ENCODE data around the gene HOXA9. TPM values are rescaled to one million over a fixed set of nuclear protein-coding genes. Genes with fewer than 3 reads are reported as not detected.

Gene HOXA9
- total RNA-seq, 1 donor from 2014 or later: not detected

GRCh38 chr7:27182285-27182841 is 17.0 kb upstream of the HOXA9 start:
- intact Hi-C loops (cut with micrococcal nuclease): no loop called here
- no peak overlapping the region for H3K27ac Mint-ChIP-seq
- no peaks in the 10 kb centered on the region for H3K36me3 Mint-ChIP-seq (ENCODE audit: low read depth)
- DNase-seq (ENCODE audit: low spot score): no peak
- no peak overlapping the region for H3K4me3 Mint-ChIP-seq
- peaks cover 9% of the 10 kb centered on the region for H3K4me1 Mint-ChIP-seq (ENCODE audit: low read depth)
- H3K9me3 Mint-ChIP-seq: no peaks in the 10 kb centered on the region
- H3K27me3 Mint-ChIP-seq (ENCODE audit: insufficient read depth): peaks cover 83% of the 10 kb centered on the region

DNA sequence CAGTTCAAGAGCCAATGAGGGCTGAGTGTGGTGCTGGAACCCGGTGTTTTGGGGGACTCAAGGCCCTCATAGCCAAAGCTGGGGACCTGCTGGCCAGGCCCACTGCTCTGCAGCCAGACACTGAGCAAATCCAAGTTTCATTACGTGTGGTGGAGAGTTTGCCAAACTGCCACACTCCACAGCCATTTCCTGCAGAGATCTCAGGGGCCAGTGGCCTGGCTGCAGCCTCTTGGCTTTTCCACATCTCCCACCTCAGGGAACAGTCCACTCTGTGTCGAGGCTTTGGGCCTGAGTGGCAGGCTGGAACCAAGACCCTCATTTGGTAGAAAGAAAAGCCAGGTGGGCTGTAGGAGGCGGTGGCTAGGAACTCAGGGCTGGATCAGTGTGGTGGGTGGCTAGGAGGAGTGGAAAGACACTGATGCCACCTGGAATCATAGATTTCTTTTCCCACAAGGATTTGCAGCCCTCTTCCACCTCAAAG is 16.5 kb upstream of the HOXA9 start:
- no peaks in the 10 kb centered on the region for H3K9me3 Mint-ChIP-seq
- intact Hi-C loops (cut with micrococcal nuclease): no loop called here
- no peak for DNase-seq (ENCODE audit: low spot score)
- H3K36me3 Mint-ChIP-seq (ENCODE audit: low read depth): no peaks in the 10 kb centered on the region
- H3K27me3 Mint-ChIP-seq (ENCODE audit: insufficient read depth): peaks cover 79% of the 10 kb centered on the region
- no peak overlapping the region for H3K4me3 Mint-ChIP-seq
- no peak overlapping the region for H3K27ac Mint-ChIP-seq
- H3K4me1 Mint-ChIP-seq (ENCODE audit: low read depth): peaks cover 9% of the 10 kb centered on the region

DNA sequence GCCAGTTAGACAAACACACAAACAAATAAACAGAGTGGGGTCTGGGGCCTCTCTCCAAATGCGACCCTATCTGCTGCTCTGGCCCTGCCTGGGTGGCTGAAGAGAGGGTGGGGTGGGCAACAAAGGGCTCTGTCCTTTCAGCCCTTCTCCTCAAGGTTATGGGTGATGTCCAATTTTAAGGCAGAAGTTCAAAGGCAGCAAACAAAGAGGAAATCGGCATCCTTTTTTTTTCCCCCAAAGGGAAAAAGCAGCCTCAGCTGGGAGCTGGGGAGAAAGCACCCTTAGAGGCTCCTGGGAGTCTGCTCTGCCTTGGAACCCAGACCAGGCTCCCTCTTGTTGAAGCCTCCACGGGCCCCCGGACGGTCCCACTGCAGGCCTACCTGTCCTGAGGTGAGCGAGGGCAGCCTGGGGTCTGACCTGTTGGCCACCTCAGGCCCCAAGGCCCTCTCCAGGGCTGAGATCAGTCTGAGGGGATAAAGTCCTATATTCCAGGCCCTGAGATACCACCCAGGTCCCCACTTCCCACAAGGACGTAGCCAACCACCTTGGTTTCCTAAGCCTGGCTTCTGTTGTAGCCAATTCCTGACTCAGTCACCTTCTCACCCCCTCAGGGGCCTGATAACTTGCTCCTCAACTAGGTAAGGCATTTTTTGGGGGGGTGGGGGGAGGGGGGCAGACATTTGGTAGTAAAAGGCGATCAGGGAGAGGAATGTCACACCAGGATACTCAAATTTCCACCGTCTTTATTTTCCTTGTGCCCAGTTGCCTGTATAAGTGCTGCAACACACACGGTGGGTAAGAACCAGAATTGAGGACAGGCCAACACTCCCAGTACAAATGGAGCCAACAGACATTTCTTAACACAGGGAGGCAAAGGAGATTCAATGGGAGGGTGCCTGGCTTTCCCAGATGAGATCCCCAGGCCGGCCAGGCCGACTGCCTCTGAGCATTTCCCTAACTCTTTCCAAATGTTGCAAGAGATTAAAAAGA is 15.4 kb upstream of the HOXA9 start:
- intact Hi-C loops (cut with micrococcal nuclease): no loop called here
- H3K36me3 Mint-ChIP-seq (ENCODE audit: low read depth): no peaks in the 10 kb centered on the region
- peaks cover 69% of the 10 kb centered on the region for H3K27me3 Mint-ChIP-seq (ENCODE audit: insufficient read depth)
- no peaks in the 10 kb centered on the region for H3K9me3 Mint-ChIP-seq
- DNase-seq (ENCODE audit: low spot score): no peak
- H3K4me3 Mint-ChIP-seq: no peak overlapping the region
- no peak overlapping the region for H3K27ac Mint-ChIP-seq
- peaks cover 9% of the 10 kb centered on the region for H3K4me1 Mint-ChIP-seq (ENCODE audit: low read depth)

GRCh38 chr7:27179503-27180430 is 14.4 kb upstream of the HOXA9 start:
- Mint-ChIP-seq H3K9me3 (no peaks in the 10 kb centered on the region), H3K36me3 (ENCODE audit: low read depth) (no peaks in the 10 kb centered on the region), H3K4me1 (ENCODE audit: low read depth) (peaks cover 9% of the 10 kb centered on the region), H3K27me3 (ENCODE audit: insufficient read depth) (peaks cover 66% of the 10 kb centered on the region), H3K4me3 (no peak overlapping the region), H3K27ac (no peak overlapping the region)
- intact Hi-C loops (cut with micrococcal nuclease): no loop called here
- peak; percentile 33 for DNase-seq (ENCODE audit: low spot score)

DNA sequence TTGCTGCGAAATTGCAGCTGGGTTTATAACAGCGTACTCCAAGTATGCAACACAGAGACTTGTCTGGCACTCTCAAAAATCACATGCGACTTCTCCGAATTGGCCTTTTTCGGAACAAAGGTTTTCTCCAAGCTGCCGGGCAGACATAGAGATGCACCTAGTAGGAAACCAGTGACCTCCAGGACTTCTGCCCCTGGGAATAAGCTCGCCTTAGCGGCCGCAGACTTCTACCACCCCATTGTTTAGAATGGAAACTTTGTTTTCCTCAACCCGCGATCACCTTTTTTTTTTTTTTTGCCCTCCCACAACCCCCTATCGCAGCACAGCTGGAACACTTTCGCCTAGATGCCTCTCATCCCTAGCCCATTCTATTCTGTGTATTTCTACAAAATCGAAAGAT is 13.7 kb upstream of the HOXA9 start:
- Mint-ChIP-seq H3K4me1 (ENCODE audit: low read depth) (peaks cover 9% of the 10 kb centered on the region), H3K36me3 (ENCODE audit: low read depth) (no peaks in the 10 kb centered on the region), H3K27me3 (ENCODE audit: insufficient read depth) (peaks cover 66% of the 10 kb centered on the region), H3K9me3 (no peaks in the 10 kb centered on the region), H3K27ac (no peak overlapping the region), H3K4me3 (no peak overlapping the region)
- intact Hi-C loops (cut with micrococcal nuclease): no loop called here
- DNase-seq (ENCODE audit: low spot score): no peak

DNA sequence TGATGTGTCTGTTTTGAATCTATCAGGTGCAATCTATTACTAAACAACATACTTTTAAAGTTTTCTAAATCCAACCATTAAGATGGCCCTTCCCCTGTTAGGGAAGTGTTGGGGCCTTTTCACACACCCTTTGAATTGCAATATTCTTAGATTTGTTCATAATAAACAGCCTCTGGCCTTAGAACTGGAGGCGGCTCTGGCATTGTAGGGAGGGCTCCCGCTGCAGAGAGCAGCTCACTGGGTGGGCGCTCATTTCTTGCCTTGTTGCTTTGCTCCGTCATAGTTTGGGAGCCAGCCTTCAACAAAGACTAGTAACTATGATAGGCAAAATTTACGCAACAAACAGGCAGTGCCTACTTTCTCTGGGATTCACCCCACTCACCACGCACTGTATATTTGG is 13.0 kb upstream of the HOXA9 start:
- no peak for DNase-seq (ENCODE audit: low spot score)
- intact Hi-C loops (cut with micrococcal nuclease): no loop called here
- no peaks in the 10 kb centered on the region for H3K36me3 Mint-ChIP-seq (ENCODE audit: low read depth)
- H3K4me1 Mint-ChIP-seq (ENCODE audit: low read depth): peaks cover 9% of the 10 kb centered on the region
- no peak overlapping the region for H3K4me3 Mint-ChIP-seq
- H3K27ac Mint-ChIP-seq: no peak overlapping the region
- peaks cover 59% of the 10 kb centered on the region for H3K27me3 Mint-ChIP-seq (ENCODE audit: insufficient read depth)
- H3K9me3 Mint-ChIP-seq: no peaks in the 10 kb centered on the region

DNA sequence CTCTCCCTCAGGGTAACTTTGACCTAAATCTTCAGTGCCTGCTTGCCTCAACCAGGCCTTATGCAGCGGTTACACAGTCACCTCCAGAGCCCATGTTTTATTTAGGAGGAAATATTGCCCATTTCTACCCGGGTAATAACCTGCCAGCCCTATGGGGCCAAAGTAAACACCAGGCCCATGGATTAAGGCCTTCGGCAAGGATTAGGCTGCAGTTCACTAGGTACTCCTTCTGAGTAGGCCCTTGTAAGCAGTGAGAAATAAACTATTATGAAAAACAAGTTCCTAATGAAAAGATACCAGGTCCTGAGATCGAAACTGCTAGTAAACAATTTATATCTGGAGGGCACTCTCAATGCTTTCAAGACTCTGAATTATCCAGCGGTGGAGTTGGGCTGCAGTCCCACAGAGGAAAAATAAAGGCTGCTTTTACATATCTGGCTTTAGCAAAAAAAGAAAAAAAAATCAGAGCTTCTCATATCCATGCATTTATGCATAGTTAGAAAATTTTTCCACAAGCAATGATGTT is 12.5 kb upstream of the HOXA9 start:
- no peak for DNase-seq (ENCODE audit: low spot score)
- Mint-ChIP-seq H3K4me3 (no peak overlapping the region), H3K36me3 (ENCODE audit: low read depth) (no peaks in the 10 kb centered on the region), H3K27me3 (ENCODE audit: insufficient read depth) (peaks cover 56% of the 10 kb centered on the region), H3K9me3 (no peaks in the 10 kb centered on the region), H3K27ac (no peak overlapping the region), H3K4me1 (ENCODE audit: low read depth) (peaks cover 9% of the 10 kb centered on the region)
- intact Hi-C loops (cut with micrococcal nuclease): no loop called here

GRCh38 chr7:27176962-27177794 is 11.8 kb upstream of the HOXA9 start:
- Mint-ChIP-seq H3K4me1 (ENCODE audit: low read depth) (peaks cover 12% of the 10 kb centered on the region), H3K4me3 (no peak overlapping the region)

DNA sequence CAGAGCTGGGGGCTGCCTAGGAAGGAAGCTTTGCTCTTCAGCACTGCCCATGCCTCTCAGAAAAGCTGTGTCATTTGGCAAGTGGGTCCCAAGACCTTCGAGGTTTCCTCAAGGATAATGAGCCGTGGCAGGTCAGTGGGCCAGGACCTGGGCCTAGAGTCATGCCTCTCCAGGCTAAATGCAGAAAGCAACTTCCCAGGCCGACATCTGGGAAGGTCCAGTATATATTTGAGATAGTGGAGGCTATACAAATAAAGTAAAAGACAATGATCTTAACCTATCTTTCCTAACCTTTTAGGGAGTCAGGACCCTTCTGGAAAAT is 11.1 kb upstream of the HOXA9 start:
- H3K36me3 Mint-ChIP-seq (ENCODE audit: low read depth): peaks cover 2% of the 10 kb centered on the region
- no peak for DNase-seq (ENCODE audit: low spot score)
- H3K27ac Mint-ChIP-seq: no peak overlapping the region
- intact Hi-C loops (cut with micrococcal nuclease): no loop called here
- no peaks in the 10 kb centered on the region for H3K9me3 Mint-ChIP-seq
- peaks cover 17% of the 10 kb centered on the region for H3K4me1 Mint-ChIP-seq (ENCODE audit: low read depth)
- H3K4me3 Mint-ChIP-seq: no peak overlapping the region
- peaks cover 61% of the 10 kb centered on the region for H3K27me3 Mint-ChIP-seq (ENCODE audit: insufficient read depth)

More at GRCh38 chr7:27176962-27177794, 11.8 kb upstream of the HOXA9 start:
- intact Hi-C loops (cut with micrococcal nuclease): no loop called here
- Mint-ChIP-seq H3K27ac (no peak overlapping the region), H3K9me3 (no peaks in the 10 kb centered on the region), H3K27me3 (ENCODE audit: insufficient read depth) (peaks cover 56% of the 10 kb centered on the region), H3K36me3 (ENCODE audit: low read depth) (no peaks in the 10 kb centered on the region)
- DNase-seq (ENCODE audit: low spot score): no peak

- peaks cover 60% of the 10 kb centered on the region for H3K27me3 Mint-ChIP-seq (ENCODE audit: insufficient read depth)
- no peak overlapping the region for H3K27ac Mint-ChIP-seq
- no peak for DNase-seq (ENCODE audit: low spot score)
- H3K9me3 Mint-ChIP-seq: no peaks in the 10 kb centered on the region
- H3K4me3 Mint-ChIP-seq: no peak overlapping the region
- H3K4me1 Mint-ChIP-seq (ENCODE audit: low read depth): peaks cover 17% of the 10 kb centered on the region
- intact Hi-C loops (cut with micrococcal nuclease): no loop called here
- H3K36me3 Mint-ChIP-seq (ENCODE audit: low read depth): peaks cover 2% of the 10 kb centered on the region
Observed at GRCh38 chr7:27175626-27176523, 10.5 kb upstream of the HOXA9 start.

- intact Hi-C loops (cut with micrococcal nuclease): loop anchor here (1.0 kb wide), 1 partner anchor 9 kb away; no protein-coding TSS in a partner anchor
- DNase-seq (ENCODE audit: low spot score): no peak
- Mint-ChIP-seq H3K27ac (peak overlapping the region; percentile 29), H3K36me3 (ENCODE audit: low read depth) (peaks cover 2% of the 10 kb centered on the region), H3K4me3 (no peak overlapping the region), H3K27me3 (ENCODE audit: insufficient read depth) (peaks cover 62% of the 10 kb centered on the region), H3K4me1 (ENCODE audit: low read depth) (peaks cover 17% of the 10 kb centered on the region), H3K9me3 (no peaks in the 10 kb centered on the region)
Observed at GRCh38 chr7:27174874-27175625, 9.7 kb upstream of the HOXA9 start.

Data from activated T-helper 1 cell treated with anti-CD3 and anti-CD28 coated beads, Interleukin-12 subunit alpha, Interleukin-12 subunit beta, Interleukin-2, Interleukin-4 antibody, amounts not matched to agents 30 ng/mL and 10 ng/mL and 1 ng/mL, durations not matched to agents 14 hours and 24 hours and 36 hours (primary cell).